H1 (cell line): ENCODE data around the gene CRYBB3. TPM values are rescaled to one million over a fixed set of nuclear protein-coding genes. Genes with fewer than 3 reads are reported as not detected.

Experiments used
- CTCF ChIP-seq, 3 experiments: IDR thresholded peaks; 1 replicate in 2 of 3; 2 replicates in 1 of 3; pipeline versions ENCODE4 v1.5.1 to v1.6.1; 2011; ENCODE audit warnings: low read length in 3 of 3, mild to moderate bottlenecking in 3 of 3, inconsistent platforms in 2 of 3, low read depth in 1 of 3, moderate library complexity in 1 of 3; ENCODE audit not compliant: insufficient read depth in 1 of 3; ENCODE audit errors: control extremely low read depth in 1 of 3
- polyA plus RNA-seq, 7 experiments: library from polyadenylated mRNA; depleted of rRNA in 3 of 7; stranded (reverse) in 5 of 7; unstranded in 2 of 7; fragments of >200 nt in 5 of 7; fragments of 200-250 nt in 2 of 7; gene quantifications; 1 replicate in 5 of 7; 2 replicates in 1 of 7; 4 replicates in 1 of 7; pipeline versions ENCODE4 v1.2.1 to v1.2.3, GENCODE V29; 2011 to 2013; ENCODE audit warnings: missing spikeins in 2 of 7, mixed read lengths in 2 of 7
- total RNA-seq: library from RNA; stranded (reverse); fragmentation: NEBNext Ultra II Directional; extraction: Animal tissue kit (Norgen Biotek cat#: 25700); gene quantifications from 2 replicates; pipeline ENCODE4 v1.2.1, GENCODE V29; 2021

The CRYBB3 gene
- total and polyA plus RNA-seq, 2 of the 8 experiments (the other 6 are each of a cell fraction or from before 2014, with no cell fraction given): 0.44 to 0.58 TPM

- TF ChIP-seq CTCF (IDR thresholded peaks at IDR 0.05; ENCODE audit: control extremely low read depth in 1 of 3, insufficient read depth in 1 of 3, low read depth in 1 of 3, low read length in 3 of 3): no peak
These were observed 8.0 kb downstream of the CRYBB3 start (continued) for GRCh38 chr22:25207553-25208157.
